GM12801 (cell line): ENCODE results near the gene ROR2.

ENCODE experiments used
- CTCF ChIP-seq: IDR thresholded peaks from one replicate; pipeline ENCODE4 v1.5.1; 2011; ENCODE audit warnings: control low read depth; ENCODE audit not compliant: insufficient read length; ENCODE audit errors: extremely low read depth

Gene ROR2

GRCh38 chr9:91562416-91562815 is 387.6 kb downstream of the ROR2 start:
- no peak for TF ChIP-seq CTCF

GRCh38 chr9:91560301-91560700 is 389.7 kb downstream of the ROR2 start:
- no peak for TF ChIP-seq CTCF

GRCh38 chr9:91558879-91559278 is 391.1 kb downstream of the ROR2 start:
- TF ChIP-seq CTCF, result no peak

DNA sequence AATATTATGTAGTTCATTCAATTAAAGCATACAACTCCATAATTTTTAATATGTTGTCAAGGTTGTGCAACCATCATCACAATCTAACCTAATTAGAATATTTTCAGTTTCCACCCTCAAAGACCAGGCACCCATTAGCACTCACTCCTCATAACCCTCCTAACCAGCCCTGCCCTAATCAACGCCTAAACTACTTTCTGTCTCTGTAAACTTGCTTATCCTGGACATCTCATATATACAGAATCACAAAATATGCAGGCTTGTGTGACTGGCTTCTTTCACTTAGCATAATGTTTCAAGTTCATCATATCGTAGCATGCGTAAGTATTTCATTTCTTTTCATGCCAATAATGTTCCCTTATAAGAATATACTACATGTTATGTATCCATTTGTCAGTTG is 391.6 kb downstream of the ROR2 start:
- TF ChIP-seq CTCF, result no peak

DNA sequence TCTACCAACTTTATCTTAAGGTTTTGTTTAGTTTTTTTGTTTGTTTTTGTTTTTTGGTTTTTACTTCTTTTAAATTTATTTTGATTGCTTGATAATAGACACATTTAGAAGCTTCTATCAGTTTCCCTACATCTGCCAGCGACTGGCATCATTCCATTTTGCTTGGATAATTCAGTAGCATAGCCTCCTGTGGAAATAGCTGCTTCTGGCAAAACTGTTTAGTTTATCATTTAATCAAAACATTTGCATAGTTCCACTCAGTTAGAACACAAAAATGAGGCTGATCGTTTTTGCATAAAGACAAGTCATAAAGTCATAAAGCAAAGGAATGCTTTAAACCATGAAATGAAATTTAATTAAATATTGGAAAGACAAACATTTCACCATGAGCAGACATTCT is 392.7 kb downstream of the ROR2 start:
- TF ChIP-seq CTCF, result no peak

DNA sequence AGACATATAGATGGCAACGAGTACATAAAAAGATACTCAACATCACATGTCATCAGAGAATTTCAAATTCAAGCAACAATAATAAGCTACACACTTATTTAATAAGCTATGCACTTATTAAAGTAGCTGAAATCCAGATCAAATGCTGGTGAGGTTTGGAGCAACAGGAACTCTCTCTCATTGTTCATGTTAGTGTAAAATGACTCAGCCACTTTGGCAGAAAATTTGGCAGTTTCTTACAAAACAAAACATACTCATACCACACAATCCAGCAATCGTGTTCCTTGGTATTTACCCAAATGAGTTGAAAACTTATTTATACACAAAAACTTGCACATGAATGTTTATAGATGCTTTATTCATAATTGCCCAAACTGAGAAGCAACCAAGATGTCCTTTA is 394.9 kb downstream of the ROR2 start:
- TF ChIP-seq CTCF, result no peak

DNA sequence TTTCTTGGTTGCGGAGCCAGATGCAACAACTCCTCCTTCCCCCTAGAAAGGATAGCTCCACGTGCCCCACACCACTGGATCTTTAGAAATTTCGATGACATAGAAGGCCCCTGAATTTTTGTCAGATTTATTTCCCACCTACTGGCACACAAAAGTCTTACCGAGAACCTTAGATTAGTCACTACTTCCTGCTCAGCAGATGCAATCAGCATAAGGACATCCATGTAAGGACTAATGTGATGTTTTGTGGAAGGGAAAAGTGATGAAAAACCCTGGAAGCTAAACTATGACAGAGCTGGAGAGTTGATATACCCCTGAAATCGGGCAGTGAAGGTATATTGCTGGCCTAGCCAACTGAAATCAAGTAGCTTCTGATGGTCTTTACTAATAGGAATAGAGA is 400.9 kb downstream of the ROR2 start:
- no peak for TF ChIP-seq CTCF

DNA sequence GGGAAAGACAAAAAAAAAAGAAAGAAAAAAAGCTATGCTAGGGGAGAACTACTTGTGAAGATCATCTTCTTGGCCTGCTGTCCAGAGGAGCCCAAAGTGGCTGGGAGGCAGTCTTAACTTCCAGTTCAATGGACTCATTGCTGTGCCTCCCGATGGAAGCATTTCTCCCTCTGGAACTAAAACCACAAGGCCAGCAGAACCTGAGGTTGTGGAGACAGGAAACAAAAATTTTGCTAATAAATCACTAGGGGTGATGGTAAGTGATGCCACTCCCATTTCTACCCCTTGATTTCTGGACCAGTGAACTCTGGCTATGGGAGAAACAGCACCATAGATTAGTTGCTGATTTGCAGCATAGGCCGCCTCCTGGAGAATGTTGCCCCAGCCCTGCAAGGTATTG is 402.9 kb downstream of the ROR2 start:
- TF ChIP-seq CTCF, result no peak
